Measurements from ENCODE around the gene PKDCC. TPM values are rescaled to one million over a fixed set of nuclear protein-coding genes. Genes with fewer than 3 reads are reported as not detected.

The PKDCC gene
- total and polyA plus RNA-seq, 2 of the 13 experiments (the other 11 are each of a cell fraction or from before 2014, with no cell fraction given): 52.6 to 58.8 TPM

- TF ChIP-seq KIAA2018 (CRISPR knock-in tag; IDR thresholded peaks at IDR 0.05; ENCODE audit: borderline replicate concordance) (0 out of 2 replicates have a peak, but pooled peaks have one; percentile 45), PHF8 (CRISPR knock-in tag; IDR thresholded peaks at IDR 0.05) (no peak), GFI1 (CRISPR knock-in tag; IDR thresholded peaks at IDR 0.05; ENCODE audit: borderline replicate concordance) (peak; percentile 75), ZNF205 (CRISPR knock-in tag; IDR thresholded peaks at IDR 0.05) (0 out of 2 replicates have a peak, but pooled peaks have one; percentile 54), LCORL (IDR thresholded peaks at IDR 0.05) (no peak), LCORL (CRISPR knock-in tag; IDR thresholded peaks at IDR 0.05) (peak; percentile 60; the same call in 1 of the 2 replicates), ZNF30 (CRISPR knock-in tag; IDR thresholded peaks at IDR 0.05) (no peak), ZNF546 (CRISPR knock-in tag; conservative IDR thresholded peaks at IDR 0.05) (no peak), ZNF800 (CRISPR knock-in tag; IDR thresholded peaks at IDR 0.05) (0 out of 2 replicates have a peak, but pooled peaks have one; percentile 50), PLRG1 (conservative IDR thresholded peaks at IDR 0.05) (no peak), SMC3 (IDR thresholded peaks at IDR 0.05; ENCODE audit: low read length) (peak; percentile 98), PAXIP1 (CRISPR knock-in tag; conservative IDR thresholded peaks at IDR 0.05) (0 out of 2 replicates have a peak, but pooled peaks have one; percentile 11), ARID3A (IDR thresholded peaks at IDR 0.05; ENCODE audit: low read depth, low read length) (peak; percentile 69), ZNF136 (CRISPR knock-in tag; IDR thresholded peaks at IDR 0.05; ENCODE audit: low read depth) (0 out of 2 replicates have a peak, but pooled peaks have one; percentile 17), ZNF850 (CRISPR knock-in tag; conservative IDR thresholded peaks at IDR 0.05) (no peak)
Measured at GRCh38 chr2:42095923-42096408, 48.1 kb downstream of the PKDCC start (continued).

All from HepG2 (cell line).